Measurements from ENCODE around the gene TJP1.

GRCh38 chr15:29844290-29844903, 22.1 kb upstream of the TJP1 start:
- TF ChIP-seq EZH2 (IDR thresholded peaks at IDR 0.05; ENCODE audit: insufficient read depth, poor library complexity, severe bottlenecking) (no peak), EZH2phosphoT487 (IDR thresholded peaks at IDR 0.05; ENCODE audit: insufficient read depth, low read depth) (no peak)

Measured in GM23248 (cell line).